ENCODE results near the gene TNFAIP8L3. TPM values are rescaled to one million over a fixed set of nuclear protein-coding genes. Genes with fewer than 3 reads are reported as not detected.

TNFAIP8L3 gene
- total RNA-seq, 1 experiment from 2014 or later: not detected

- no peak overlapping the region for H3K4me2 ChIP-seq (ENCODE audit: low read depth, low read length, poor library complexity, severe bottlenecking)
- peak; percentile 12 for DNase-seq
- H3K27me3 ChIP-seq (ENCODE audit: low read length): no peaks in the 10 kb centered on the region
- no peaks in the 10 kb centered on the region for H4K20me1 ChIP-seq (ENCODE audit: insufficient read depth, low read depth, low read length)
- no peaks in the 10 kb centered on the region for H3K79me2 ChIP-seq (ENCODE audit: low read length)
- no peaks in the 10 kb centered on the region for H3K9me3 ChIP-seq (ENCODE audit: low read length)
- H3K36me3 ChIP-seq (ENCODE audit: insufficient read depth, low read length): no peaks in the 10 kb centered on the region
- peaks cover 7% of the 10 kb centered on the region for H3K4me1 ChIP-seq (ENCODE audit: low read length)
- no peak overlapping the region for H3K4me3 ChIP-seq (ENCODE audit: low read length)
- no peak overlapping the region for H3K27ac ChIP-seq (ENCODE audit: low read length)
- no peak overlapping the region for H3K9ac ChIP-seq (ENCODE audit: low read length)
- H3K9me2 ChIP-seq (replicated peaks; ENCODE audit: insufficient read depth, low read length): no peaks in the 10 kb centered on the region
- no peak overlapping the region for H2AFZ ChIP-seq (ENCODE audit: low read length)
Observed at GRCh38 chr15:51134416-51135199, 39.9 kb upstream of the TNFAIP8L3 start.

- no peaks in the 10 kb centered on the region for H4K20me1 ChIP-seq (ENCODE audit: insufficient read depth, low read depth, low read length)
- H3K27me3 ChIP-seq (ENCODE audit: low read length): no peaks in the 10 kb centered on the region
- H3K4me2 ChIP-seq (ENCODE audit: low read depth, low read length, poor library complexity, severe bottlenecking): no peak overlapping the region
- no peak overlapping the region for H2AFZ ChIP-seq (ENCODE audit: low read length)
- H3K9ac ChIP-seq (ENCODE audit: low read length): no peak overlapping the region
- peak; percentile 32 for DNase-seq
- H3K9me3 ChIP-seq (ENCODE audit: low read length): no peaks in the 10 kb centered on the region
- H3K27ac ChIP-seq (ENCODE audit: low read length): no peak overlapping the region
- no peaks in the 10 kb centered on the region for H3K9me2 ChIP-seq (replicated peaks; ENCODE audit: insufficient read depth, low read length)
- H3K4me1 ChIP-seq (ENCODE audit: low read length): peaks cover 21% of the 10 kb centered on the region
- no peaks in the 10 kb centered on the region for H3K79me2 ChIP-seq (ENCODE audit: low read length)
- no peaks in the 10 kb centered on the region for H3K36me3 ChIP-seq (ENCODE audit: insufficient read depth, low read length)
- no peak overlapping the region for H3K4me3 ChIP-seq (ENCODE audit: low read length)
Observed at GRCh38 chr15:51133140-51133765, 38.5 kb upstream of the TNFAIP8L3 start.

GRCh38 chr15:51132384-51133139 is 37.9 kb upstream of the TNFAIP8L3 start:
- Histone ChIP-seq H3K79me2 (ENCODE audit: low read length) (no peaks in the 10 kb centered on the region), H3K4me3 (ENCODE audit: low read length) (no peak overlapping the region), H3K27me3 (ENCODE audit: low read length) (no peaks in the 10 kb centered on the region), H3K9me2 (replicated peaks; ENCODE audit: insufficient read depth, low read length) (no peaks in the 10 kb centered on the region), H3K9me3 (ENCODE audit: low read length) (no peaks in the 10 kb centered on the region), H2AFZ (ENCODE audit: low read length) (no peak overlapping the region), H3K9ac (ENCODE audit: low read length) (no peak overlapping the region), H3K27ac (ENCODE audit: low read length) (no peak overlapping the region), H4K20me1 (ENCODE audit: insufficient read depth, low read depth, low read length) (no peaks in the 10 kb centered on the region), H3K4me2 (ENCODE audit: low read depth, low read length, poor library complexity, severe bottlenecking) (no peak overlapping the region), H3K4me1 (ENCODE audit: low read length) (peaks cover 27% of the 10 kb centered on the region), H3K36me3 (ENCODE audit: insufficient read depth, low read length) (no peaks in the 10 kb centered on the region)
- DNase-seq: peak; percentile 73

- H2AFZ ChIP-seq (ENCODE audit: low read length): no peak overlapping the region
- H4K20me1 ChIP-seq (ENCODE audit: insufficient read depth, low read depth, low read length): no peaks in the 10 kb centered on the region
- no peak overlapping the region for H3K4me2 ChIP-seq (ENCODE audit: low read depth, low read length, poor library complexity, severe bottlenecking)
- no peaks in the 10 kb centered on the region for H3K36me3 ChIP-seq (ENCODE audit: insufficient read depth, low read length)
- peaks cover 23% of the 10 kb centered on the region for H3K4me1 ChIP-seq (ENCODE audit: low read length)
- no peak overlapping the region for H3K27ac ChIP-seq (ENCODE audit: low read length)
- no peaks in the 10 kb centered on the region for H3K79me2 ChIP-seq (ENCODE audit: low read length)
- no peaks in the 10 kb centered on the region for H3K9me3 ChIP-seq (ENCODE audit: low read length)
- no peak overlapping the region for H3K4me3 ChIP-seq (ENCODE audit: low read length)
- peak; percentile 31 for DNase-seq
- no peak overlapping the region for H3K9ac ChIP-seq (ENCODE audit: low read length)
- H3K27me3 ChIP-seq (ENCODE audit: low read length): no peaks in the 10 kb centered on the region
- H3K9me2 ChIP-seq (replicated peaks; ENCODE audit: insufficient read depth, low read length): no peaks in the 10 kb centered on the region
Observed at GRCh38 chr15:51131596-51132290, 37.0 kb upstream of the TNFAIP8L3 start.

GRCh38 chr15:51130344-51130743 is 35.6 kb upstream of the TNFAIP8L3 start:
- peak; percentile 21 for DNase-seq
- Histone ChIP-seq H3K4me1 (ENCODE audit: low read length) (peaks cover 21% of the 10 kb centered on the region), H3K9ac (ENCODE audit: low read length) (no peak overlapping the region), H3K27me3 (ENCODE audit: low read length) (no peaks in the 10 kb centered on the region), H3K27ac (ENCODE audit: low read length) (no peak overlapping the region), H3K36me3 (ENCODE audit: insufficient read depth, low read length) (no peaks in the 10 kb centered on the region), H3K4me3 (ENCODE audit: low read length) (no peak overlapping the region), H2AFZ (ENCODE audit: low read length) (no peak overlapping the region), H3K4me2 (ENCODE audit: low read depth, low read length, poor library complexity, severe bottlenecking) (no peak overlapping the region), H3K9me3 (ENCODE audit: low read length) (no peaks in the 10 kb centered on the region), H3K79me2 (ENCODE audit: low read length) (no peaks in the 10 kb centered on the region), H4K20me1 (ENCODE audit: insufficient read depth, low read depth, low read length) (no peaks in the 10 kb centered on the region), H3K9me2 (replicated peaks; ENCODE audit: insufficient read depth, low read length) (no peaks in the 10 kb centered on the region)

- Histone ChIP-seq H3K27ac (ENCODE audit: low read length) (no peak overlapping the region), H3K4me1 (ENCODE audit: low read length) (peaks cover 21% of the 10 kb centered on the region), H3K4me3 (ENCODE audit: low read length) (no peak overlapping the region), H3K27me3 (ENCODE audit: low read length) (no peaks in the 10 kb centered on the region), H3K9me3 (ENCODE audit: low read length) (no peaks in the 10 kb centered on the region), H3K4me2 (ENCODE audit: low read depth, low read length, poor library complexity, severe bottlenecking) (no peak overlapping the region), H3K79me2 (ENCODE audit: low read length) (no peaks in the 10 kb centered on the region), H2AFZ (ENCODE audit: low read length) (no peak overlapping the region), H4K20me1 (ENCODE audit: insufficient read depth, low read depth, low read length) (no peaks in the 10 kb centered on the region), H3K9me2 (replicated peaks; ENCODE audit: insufficient read depth, low read length) (no peaks in the 10 kb centered on the region), H3K36me3 (ENCODE audit: insufficient read depth, low read length) (no peaks in the 10 kb centered on the region), H3K9ac (ENCODE audit: low read length) (no peak overlapping the region)
- no peak for DNase-seq
Observed at GRCh38 chr15:51129535-51130188, 35.0 kb upstream of the TNFAIP8L3 start.

- Histone ChIP-seq H3K9me3 (ENCODE audit: low read length) (no peaks in the 10 kb centered on the region), H3K79me2 (ENCODE audit: low read length) (no peaks in the 10 kb centered on the region)
Observed at GRCh38 chr15:51128701-51129100, 34.0 kb upstream of the TNFAIP8L3 start.

More at GRCh38 chr15:51128701-51129100, 34.0 kb upstream of the TNFAIP8L3 start:
- no peak overlapping the region for H2AFZ ChIP-seq (ENCODE audit: low read length)
- H3K9ac ChIP-seq (ENCODE audit: low read length): no peak overlapping the region
- no peaks in the 10 kb centered on the region for H3K9me2 ChIP-seq (replicated peaks; ENCODE audit: insufficient read depth, low read length)
- H3K4me2 ChIP-seq (ENCODE audit: low read depth, low read length, poor library complexity, severe bottlenecking): peak overlapping the region; percentile 46
- no peak for DNase-seq
- H4K20me1 ChIP-seq (ENCODE audit: insufficient read depth, low read depth, low read length): no peaks in the 10 kb centered on the region
- H3K36me3 ChIP-seq (ENCODE audit: insufficient read depth, low read length): no peaks in the 10 kb centered on the region
- peak overlapping the region; percentile 13; the same call in 1 of the 2 replicates for H3K4me3 ChIP-seq (ENCODE audit: low read length)
- no peak overlapping the region for H3K27ac ChIP-seq (ENCODE audit: low read length)
- H3K4me1 ChIP-seq (ENCODE audit: low read length): peaks cover 21% of the 10 kb centered on the region
- no peaks in the 10 kb centered on the region for H3K27me3 ChIP-seq (ENCODE audit: low read length)
